Fibroblast of mammary gland (primary cell): ENCODE results near the gene SH3RF3.

Source experiments
- DNase-seq: peaks from one replicate; pipeline ENCODE4 v3.0.0-alpha.2; 2010; ENCODE audit warnings: low read depth
- H3K4me3 ChIP-seq: 2 replicates; pipeline ENCODE4 v1.5.1; 2011; ENCODE audit warnings: low read depth, mild to moderate bottlenecking, low read length, moderate library complexity; ENCODE audit not compliant: control insufficient read depth
- TF ChIP-seq, protein P1 (sequence below): conservative IDR thresholded peaks from 2 replicates; pipeline ENCODE4 v1.5.1; 2011; ENCODE audit warnings: low read depth, low read length, inconsistent platforms; ENCODE audit not compliant: control insufficient read depth, insufficient read depth

Gene SH3RF3

DNA sequence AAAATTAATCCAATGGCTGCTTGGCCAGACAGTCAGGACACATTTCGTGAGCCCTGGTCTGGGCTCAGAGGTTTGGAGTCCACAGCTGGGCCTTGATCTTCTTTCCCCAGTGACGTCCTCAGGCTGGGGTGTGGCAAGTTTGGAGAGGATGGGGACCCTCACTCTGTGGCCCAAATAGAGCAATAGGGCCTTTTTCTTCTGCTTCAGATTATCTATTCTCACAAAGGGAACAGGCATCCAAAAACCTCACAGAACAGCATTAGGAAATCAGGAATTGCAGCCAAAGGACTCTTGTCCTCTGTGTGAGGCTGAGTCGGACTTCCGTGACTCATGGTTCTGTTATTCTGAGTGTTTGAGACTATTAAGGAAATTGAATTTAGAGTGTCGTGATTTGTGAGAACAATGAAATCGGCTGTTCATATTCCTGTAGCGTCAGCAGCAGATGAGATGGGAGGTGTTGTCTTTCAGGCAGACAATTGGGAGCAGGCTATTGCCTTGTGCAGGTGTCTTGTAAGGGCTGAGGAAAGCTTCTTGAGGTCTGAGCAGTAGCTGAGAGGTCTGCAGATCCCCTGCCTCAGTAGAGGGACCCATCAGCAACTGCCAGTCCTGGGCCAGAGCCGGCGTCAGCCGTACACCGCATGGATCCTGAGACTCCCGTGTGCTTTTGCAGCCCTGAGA lies 113.8 kb downstream of the SH3RF3 start:
- peak; percentile 93 for DNase-seq
- TF ChIP-seq, protein P1, sequence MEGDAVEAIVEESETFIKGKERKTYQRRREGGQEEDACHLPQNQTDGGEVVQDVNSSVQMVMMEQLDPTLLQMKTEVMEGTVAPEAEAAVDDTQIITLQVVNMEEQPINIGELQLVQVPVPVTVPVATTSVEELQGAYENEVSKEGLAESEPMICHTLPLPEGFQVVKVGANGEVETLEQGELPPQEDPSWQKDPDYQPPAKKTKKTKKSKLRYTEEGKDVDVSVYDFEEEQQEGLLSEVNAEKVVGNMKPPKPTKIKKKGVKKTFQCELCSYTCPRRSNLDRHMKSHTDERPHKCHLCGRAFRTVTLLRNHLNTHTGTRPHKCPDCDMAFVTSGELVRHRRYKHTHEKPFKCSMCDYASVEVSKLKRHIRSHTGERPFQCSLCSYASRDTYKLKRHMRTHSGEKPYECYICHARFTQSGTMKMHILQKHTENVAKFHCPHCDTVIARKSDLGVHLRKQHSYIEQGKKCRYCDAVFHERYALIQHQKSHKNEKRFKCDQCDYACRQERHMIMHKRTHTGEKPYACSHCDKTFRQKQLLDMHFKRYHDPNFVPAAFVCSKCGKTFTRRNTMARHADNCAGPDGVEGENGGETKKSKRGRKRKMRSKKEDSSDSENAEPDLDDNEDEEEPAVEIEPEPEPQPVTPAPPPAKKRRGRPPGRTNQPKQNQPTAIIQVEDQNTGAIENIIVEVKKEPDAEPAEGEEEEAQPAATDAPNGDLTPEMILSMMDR: no peak
- H3K4me3 ChIP-seq: no peak overlapping the region

DNA sequence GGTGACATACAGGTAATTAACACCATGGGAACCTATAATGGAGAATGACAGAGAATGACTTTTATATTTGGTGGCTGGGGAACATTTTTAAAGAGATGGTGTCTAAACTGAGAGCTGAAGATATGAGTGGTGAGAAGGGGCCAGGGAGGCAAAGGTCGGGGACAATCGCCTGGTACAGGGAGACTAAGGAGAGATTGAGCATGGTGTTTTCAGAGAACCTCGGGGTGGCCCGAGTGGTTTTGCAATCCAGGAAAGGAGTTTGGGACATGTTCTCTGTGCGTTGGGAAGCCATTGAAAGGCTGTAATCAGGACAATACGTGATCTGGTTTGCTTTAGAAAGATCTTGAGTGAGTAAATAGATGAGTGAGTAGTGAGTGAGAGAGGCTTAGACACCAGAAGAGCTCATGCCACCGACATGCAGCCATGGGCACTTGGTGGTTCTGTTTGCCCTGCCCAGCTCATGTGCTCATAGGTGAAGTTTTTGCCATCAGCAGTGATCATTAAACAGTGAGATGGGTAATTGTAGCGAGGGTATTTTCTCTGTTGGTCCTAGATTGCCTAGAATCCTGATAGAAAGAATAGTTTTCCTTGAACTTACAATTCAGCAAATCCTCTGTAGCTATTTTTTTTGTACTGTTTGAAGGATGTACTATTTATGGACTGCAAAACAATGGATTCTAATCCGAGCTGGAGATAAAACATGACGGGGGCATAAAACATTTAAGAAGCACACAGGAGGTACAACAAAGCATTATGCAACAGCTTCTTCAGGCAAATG lies 114.7 kb downstream of the SH3RF3 start:
- no peak overlapping the region for H3K4me3 ChIP-seq
- TF ChIP-seq, protein P1: no peak
- DNase-seq: no peak

DNA sequence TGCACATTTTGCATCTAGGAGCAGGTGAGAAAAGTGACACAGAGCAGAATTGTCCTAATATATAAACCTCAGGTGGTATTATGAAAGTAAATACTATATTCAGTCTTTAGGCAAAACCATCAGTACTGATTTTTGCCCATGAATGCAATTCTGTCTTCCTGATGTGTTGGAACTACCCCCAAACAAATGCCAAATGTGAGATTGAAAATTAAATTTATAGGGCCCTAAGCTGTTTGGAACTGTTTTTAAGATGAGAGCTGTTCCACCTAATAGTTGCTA lies 115.2 kb downstream of the SH3RF3 start:
- no peak overlapping the region for H3K4me3 ChIP-seq
- DNase-seq: no peak
- TF ChIP-seq, protein P1: no peak

DNA sequence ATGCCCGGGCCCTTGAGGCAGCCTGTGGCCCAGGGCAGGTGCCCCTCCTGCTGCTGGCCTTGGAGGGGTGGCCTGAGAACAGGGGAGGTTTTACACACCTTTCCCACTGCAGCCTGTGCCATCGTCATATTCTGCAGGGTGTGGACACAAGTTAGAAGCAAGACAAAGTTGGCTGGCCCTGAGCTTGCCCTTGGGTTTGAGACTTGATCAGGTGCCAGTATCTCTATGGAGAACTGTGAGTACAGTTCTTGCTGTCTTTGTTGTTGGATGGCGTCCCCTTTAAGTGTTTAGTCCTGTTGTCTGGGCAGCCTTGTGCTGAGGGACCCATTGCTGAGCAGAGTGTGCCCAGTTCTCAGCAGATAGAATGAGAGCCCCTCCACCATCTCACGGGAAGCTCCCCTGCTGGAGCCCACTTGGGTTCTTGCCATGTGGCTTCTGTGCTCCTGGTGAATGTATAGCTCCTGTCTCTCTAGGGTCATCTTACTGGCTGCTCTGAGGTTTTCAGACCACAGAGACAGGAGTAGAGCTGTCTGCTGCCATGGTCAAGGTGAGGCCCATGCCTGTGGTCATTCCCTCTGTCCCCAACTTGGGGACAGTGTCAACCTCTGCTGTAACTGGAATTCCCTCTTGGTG lies 115.9 kb downstream of the SH3RF3 start:
- H3K4me3 ChIP-seq: no peak overlapping the region
- TF ChIP-seq, protein P1: no peak
- no peak for DNase-seq

DNA sequence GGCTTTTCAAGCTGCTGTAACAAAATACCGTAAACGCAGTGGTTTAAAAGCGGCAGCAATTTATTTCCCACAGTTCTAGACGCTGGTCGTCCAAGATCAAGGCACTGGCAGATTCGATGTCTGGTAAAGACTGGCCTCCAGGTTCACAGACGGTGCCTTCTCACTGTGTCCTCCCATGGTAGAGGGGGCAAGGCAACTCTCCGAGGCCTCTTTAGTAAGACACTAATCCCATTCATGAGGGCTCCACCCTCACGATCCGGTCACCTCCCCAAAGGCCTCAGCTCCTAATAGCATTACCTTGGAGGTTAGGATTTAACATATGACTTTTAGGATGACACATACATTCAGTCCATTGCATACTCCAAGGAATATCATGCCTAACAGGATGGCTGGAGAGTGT lies 117.2 kb downstream of the SH3RF3 start:
- TF ChIP-seq, protein P1: no peak
- no peak for DNase-seq
- no peak overlapping the region for H3K4me3 ChIP-seq

DNA sequence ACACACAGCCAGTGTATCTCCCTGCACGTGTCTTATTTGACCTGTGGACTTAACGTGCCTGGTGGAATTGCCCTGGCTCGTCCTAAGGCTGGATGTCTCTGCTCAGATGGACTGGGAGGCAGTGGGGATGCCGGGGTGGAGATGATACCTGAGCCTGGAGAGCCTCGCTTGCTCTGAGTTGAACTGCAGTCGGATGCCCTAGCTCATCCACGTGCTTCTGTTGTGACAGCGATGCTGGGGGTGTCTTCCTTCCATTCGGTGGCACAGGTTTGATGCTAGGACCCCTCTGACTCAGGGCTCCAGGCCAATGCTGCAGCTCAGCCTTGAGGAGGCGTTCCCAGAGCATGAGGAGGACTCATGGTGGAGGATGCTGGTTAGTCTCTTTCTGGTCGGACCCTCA lies 117.6 kb downstream of the SH3RF3 start:
- no peak for DNase-seq
- H3K4me3 ChIP-seq: no peak overlapping the region
- TF ChIP-seq, protein P1: no peak
